NB4 (cell line): ENCODE results near the gene C12orf76.

ENCODE experiments used
- POLR2A ChIP-seq: IDR thresholded peaks from 2 replicates; pipeline ENCODE4 v1.6.1; 2011; ENCODE audit warnings: mild to moderate bottlenecking; ENCODE audit not compliant: insufficient read length; ENCODE audit errors: extremely low read depth
- TF ChIP-seq, protein P1 (sequence below): IDR thresholded peaks from one replicate; pipeline ENCODE4 v1.5.1; 2012; ENCODE audit warnings: low read depth, low read length

DNA sequence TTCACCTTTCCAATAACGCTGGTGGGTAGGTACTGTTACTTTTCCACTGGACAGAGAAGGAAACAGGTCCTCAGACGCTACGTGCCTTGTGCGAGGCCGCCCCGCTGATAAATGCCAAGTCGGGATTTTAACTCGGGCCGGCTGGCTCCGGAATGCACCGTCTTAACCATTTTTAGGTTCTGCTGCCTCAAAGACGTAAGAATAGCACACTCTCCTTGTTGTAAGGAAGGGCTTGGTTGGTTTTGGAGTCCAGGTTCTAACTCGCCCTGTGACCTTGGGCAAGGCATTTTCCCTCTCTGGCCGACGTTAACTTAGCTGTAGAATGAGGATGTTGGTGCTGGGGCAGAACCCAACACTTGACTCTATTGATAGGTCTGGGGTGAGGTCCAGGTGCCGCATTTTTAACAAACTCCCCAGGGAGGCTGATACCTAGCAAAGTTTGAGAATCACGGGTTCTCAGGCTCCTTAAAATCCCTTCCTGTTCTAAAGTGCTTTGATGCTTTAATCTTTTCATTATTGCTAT, 48.3 kb downstream of the C12orf76 start:
- TF ChIP-seq, protein P1, sequence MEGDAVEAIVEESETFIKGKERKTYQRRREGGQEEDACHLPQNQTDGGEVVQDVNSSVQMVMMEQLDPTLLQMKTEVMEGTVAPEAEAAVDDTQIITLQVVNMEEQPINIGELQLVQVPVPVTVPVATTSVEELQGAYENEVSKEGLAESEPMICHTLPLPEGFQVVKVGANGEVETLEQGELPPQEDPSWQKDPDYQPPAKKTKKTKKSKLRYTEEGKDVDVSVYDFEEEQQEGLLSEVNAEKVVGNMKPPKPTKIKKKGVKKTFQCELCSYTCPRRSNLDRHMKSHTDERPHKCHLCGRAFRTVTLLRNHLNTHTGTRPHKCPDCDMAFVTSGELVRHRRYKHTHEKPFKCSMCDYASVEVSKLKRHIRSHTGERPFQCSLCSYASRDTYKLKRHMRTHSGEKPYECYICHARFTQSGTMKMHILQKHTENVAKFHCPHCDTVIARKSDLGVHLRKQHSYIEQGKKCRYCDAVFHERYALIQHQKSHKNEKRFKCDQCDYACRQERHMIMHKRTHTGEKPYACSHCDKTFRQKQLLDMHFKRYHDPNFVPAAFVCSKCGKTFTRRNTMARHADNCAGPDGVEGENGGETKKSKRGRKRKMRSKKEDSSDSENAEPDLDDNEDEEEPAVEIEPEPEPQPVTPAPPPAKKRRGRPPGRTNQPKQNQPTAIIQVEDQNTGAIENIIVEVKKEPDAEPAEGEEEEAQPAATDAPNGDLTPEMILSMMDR, result no peak
- no peak for TF ChIP-seq POLR2A
